ENCODE measurements around the gene RALY.

DNA sequence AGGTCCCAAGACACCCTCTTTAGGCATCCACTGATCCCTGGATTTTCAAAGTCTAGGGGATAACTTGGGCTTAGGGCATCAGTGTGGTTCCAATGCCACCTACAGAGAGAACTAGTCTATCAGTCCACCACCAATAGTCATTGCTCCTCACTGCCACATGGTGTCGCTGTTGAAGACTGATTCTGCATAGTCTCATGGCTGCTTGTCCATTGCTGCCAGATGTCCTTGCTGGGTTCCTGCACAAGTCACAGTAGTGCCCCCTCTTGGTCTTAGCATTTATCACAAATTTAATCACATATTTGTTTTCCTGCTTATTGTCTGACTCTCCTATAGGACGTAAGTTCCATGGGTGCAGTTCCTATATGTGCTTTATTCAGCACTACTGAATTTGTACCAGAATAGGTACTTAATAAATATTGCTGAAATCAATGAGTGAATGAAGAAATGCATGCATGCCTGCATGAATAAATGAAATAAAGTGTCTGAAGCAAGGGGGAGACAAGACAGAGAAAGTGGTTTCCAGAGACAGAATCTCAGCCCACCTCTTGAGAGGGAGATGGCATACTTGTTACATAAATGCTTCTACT, 45.9 kb upstream of the RALY start:
- TF ChIP-seq, protein P1, sequence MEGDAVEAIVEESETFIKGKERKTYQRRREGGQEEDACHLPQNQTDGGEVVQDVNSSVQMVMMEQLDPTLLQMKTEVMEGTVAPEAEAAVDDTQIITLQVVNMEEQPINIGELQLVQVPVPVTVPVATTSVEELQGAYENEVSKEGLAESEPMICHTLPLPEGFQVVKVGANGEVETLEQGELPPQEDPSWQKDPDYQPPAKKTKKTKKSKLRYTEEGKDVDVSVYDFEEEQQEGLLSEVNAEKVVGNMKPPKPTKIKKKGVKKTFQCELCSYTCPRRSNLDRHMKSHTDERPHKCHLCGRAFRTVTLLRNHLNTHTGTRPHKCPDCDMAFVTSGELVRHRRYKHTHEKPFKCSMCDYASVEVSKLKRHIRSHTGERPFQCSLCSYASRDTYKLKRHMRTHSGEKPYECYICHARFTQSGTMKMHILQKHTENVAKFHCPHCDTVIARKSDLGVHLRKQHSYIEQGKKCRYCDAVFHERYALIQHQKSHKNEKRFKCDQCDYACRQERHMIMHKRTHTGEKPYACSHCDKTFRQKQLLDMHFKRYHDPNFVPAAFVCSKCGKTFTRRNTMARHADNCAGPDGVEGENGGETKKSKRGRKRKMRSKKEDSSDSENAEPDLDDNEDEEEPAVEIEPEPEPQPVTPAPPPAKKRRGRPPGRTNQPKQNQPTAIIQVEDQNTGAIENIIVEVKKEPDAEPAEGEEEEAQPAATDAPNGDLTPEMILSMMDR (IDR thresholded peaks at IDR 0.05), result peak; percentile 38 to 67 (median 48)
- TF ChIP-seq POLR2AphosphoS5 (IDR thresholded peaks at IDR 0.05), result no peak
